Uterus (tissue), 4 donors: ENCODE results near the gene NOLC1. TPM values are rescaled to one million over a fixed set of nuclear protein-coding genes. Genes with fewer than 3 reads are reported as not detected.
"Not testable (repeated sequence)": the region's sequence is repeated elsewhere in the genome, so short reads cannot be mapped to it uniquely, and the experiment has no call there.

Experiments used
- DNase-seq, 2 donors: peaks; one replicate each; pipeline ENCODE4 v3.0.0-alpha.2; 2019 to 2020
- H3K27ac ChIP-seq, 2 donors: fragments of 200-600 bp; sonication (generic); 1 replicate in 1 of 2; 2 replicates in 1 of 2; pipeline ENCODE4 v1.5.1; 2016 to 2018
- H3K27me3 ChIP-seq, 2 donors: fragments of 200-600 bp; sonication (generic); one replicate each; pipeline ENCODE4 v1.5.1; 2018 to 2019; ENCODE audit warnings: control low read depth in 1 of 2
- H3K36me3 ChIP-seq, 2 donors: fragments of 200-600 bp; sonication (generic); one replicate each; pipeline ENCODE4 v1.5.1; 2019; ENCODE audit warnings: control low read depth in 1 of 2
- H3K4me1 ChIP-seq, 2 donors: fragments of 200-600 bp; sonication (generic); one replicate each; pipeline ENCODE4 v1.5.1; 2018 to 2019; ENCODE audit warnings: control low read depth in 1 of 2
- H3K4me3 ChIP-seq, 2 donors: fragments of 200-600 bp; sonication (generic); 1 replicate in 1 of 2; 2 replicates in 1 of 2; pipeline ENCODE4 v1.5.1; 2018 to 2019; ENCODE audit warnings: mild to moderate bottlenecking in 1 of 2
- H3K9me3 ChIP-seq, 2 donors: fragments of 200-600 bp; sonication (generic); one replicate each; pipeline ENCODE4 v1.5.1; 2019; ENCODE audit warnings: control low read depth in 1 of 2
- POLR2A ChIP-seq, 2 donors: fragments of 450-650 bp; IDR thresholded peaks; one replicate each; pipeline ENCODE4 v1.6.1; 2016; ENCODE audit warnings: antibody characterized with exemption in 2 of 2, mild to moderate bottlenecking in 1 of 2, moderate library complexity in 1 of 2
- intact Hi-C: fragments of 100-400 bp; cut with DNase I; formaldehyde crosslinking; loops from one replicate; pipeline ENCODE4 v1.15.1; 2023; ENCODE audit warnings: low total_unique reads
- total RNA-seq, 4 donors: library from RNA; depleted of rRNA in 3 of 4; stranded (reverse); fragments of >200 nt in 3 of 4; gene quantifications; one replicate each; pipeline versions ENCODE4 v1.1.0 to v1.2.4, GENCODE V29; 2014 to 2023
- TF ChIP-seq, protein P1 (sequence below), 4 experiments: fragments of 200-600 bp in 2 of 4; fragments of 450-650 bp in 2 of 4; sonication (generic) in 2 of 4; IDR thresholded peaks; one replicate each; pipeline ENCODE4 v1.5.1; 2016 to 2019; ENCODE audit warnings: antibody characterized with exemption in 4 of 4, mild to moderate bottlenecking in 2 of 4, moderate library complexity in 1 of 4
- donor health status: DM: yes; HTN: yes; CAD: no.

The NOLC1 gene
- total RNA-seq, 4 donors from 2014 or later: 15.4 to 54.0 (median 27.4) TPM

DNA sequence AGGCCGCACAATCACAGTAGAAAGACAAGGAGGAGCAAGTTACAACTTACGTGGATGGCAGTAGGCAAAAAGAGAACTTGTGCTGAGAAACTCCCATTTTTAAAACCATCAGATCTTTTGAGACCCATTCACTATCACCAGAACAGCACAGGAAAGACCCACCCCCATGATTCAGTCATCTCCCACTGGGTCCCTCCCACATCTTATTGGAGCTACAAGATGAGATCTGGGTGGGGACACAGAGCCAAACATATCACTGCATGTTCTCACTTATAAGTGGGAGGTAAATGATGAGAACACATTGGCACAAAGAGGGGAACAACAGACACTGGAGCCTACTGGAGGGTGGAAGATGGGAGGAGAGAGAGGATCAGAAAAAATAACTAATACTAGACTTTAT is 32.4 kb downstream of the NOLC1 start:
- no peak for DNase-seq
- no peak overlapping the region for H3K27ac ChIP-seq
- no peaks in the 10 kb centered on the region for H3K36me3 ChIP-seq
- H3K4me3 ChIP-seq: no peak overlapping the region
- H3K4me1 ChIP-seq: no peaks in the 10 kb centered on the region
- intact Hi-C loops: no loop called here
- TF ChIP-seq, protein P1, sequence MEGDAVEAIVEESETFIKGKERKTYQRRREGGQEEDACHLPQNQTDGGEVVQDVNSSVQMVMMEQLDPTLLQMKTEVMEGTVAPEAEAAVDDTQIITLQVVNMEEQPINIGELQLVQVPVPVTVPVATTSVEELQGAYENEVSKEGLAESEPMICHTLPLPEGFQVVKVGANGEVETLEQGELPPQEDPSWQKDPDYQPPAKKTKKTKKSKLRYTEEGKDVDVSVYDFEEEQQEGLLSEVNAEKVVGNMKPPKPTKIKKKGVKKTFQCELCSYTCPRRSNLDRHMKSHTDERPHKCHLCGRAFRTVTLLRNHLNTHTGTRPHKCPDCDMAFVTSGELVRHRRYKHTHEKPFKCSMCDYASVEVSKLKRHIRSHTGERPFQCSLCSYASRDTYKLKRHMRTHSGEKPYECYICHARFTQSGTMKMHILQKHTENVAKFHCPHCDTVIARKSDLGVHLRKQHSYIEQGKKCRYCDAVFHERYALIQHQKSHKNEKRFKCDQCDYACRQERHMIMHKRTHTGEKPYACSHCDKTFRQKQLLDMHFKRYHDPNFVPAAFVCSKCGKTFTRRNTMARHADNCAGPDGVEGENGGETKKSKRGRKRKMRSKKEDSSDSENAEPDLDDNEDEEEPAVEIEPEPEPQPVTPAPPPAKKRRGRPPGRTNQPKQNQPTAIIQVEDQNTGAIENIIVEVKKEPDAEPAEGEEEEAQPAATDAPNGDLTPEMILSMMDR (IDR thresholded peaks at IDR 0.05): no peak
- no peak for TF ChIP-seq POLR2A (IDR thresholded peaks at IDR 0.05)
- H3K9me3 ChIP-seq: no peaks in the 10 kb centered on the region
- no peaks in the 10 kb centered on the region for H3K27me3 ChIP-seq

DNA sequence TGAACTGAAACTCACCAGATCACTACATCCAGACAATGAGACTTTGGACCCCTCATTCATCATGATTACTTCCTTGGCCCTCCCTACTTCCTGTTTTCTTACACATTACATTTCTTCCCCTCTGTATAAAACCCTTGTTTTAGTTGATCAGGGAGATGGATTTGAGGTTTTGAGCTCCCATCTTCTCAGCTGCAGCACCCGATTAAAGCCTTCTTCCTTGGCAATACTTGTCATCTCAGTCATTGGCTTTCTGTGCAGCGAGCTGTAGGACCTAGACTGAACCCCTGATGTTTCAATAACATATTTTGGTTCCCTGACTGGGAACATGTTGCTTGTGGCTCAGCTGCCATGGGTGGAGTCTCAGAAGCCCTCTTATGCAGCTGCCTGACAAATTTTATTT is 33.1 kb downstream of the NOLC1 start:
- no peaks in the 10 kb centered on the region for H3K4me1 ChIP-seq
- TF ChIP-seq POLR2A (IDR thresholded peaks at IDR 0.05): no peak
- TF ChIP-seq, protein P1 (IDR thresholded peaks at IDR 0.05): no peak
- intact Hi-C loops: no loop called here
- H3K9me3 ChIP-seq: no peaks in the 10 kb centered on the region
- no peak overlapping the region for H3K27ac ChIP-seq
- H3K36me3 ChIP-seq: no peaks in the 10 kb centered on the region
- no peaks in the 10 kb centered on the region for H3K27me3 ChIP-seq
- DNase-seq: no peak
- H3K4me3 ChIP-seq: no peak overlapping the region

GRCh38 chr10:102185811-102186527 is 33.8 kb downstream of the NOLC1 start:
- H3K9me3 ChIP-seq: no peaks in the 10 kb centered on the region
- TF ChIP-seq POLR2A (IDR thresholded peaks at IDR 0.05): no peak
- TF ChIP-seq, protein P1 (IDR thresholded peaks at IDR 0.05): no peak
- H3K36me3 ChIP-seq: no peaks in the 10 kb centered on the region
- H3K4me1 ChIP-seq: no peaks in the 10 kb centered on the region
- no peaks in the 10 kb centered on the region for H3K27me3 ChIP-seq
- no peak overlapping the region for H3K4me3 ChIP-seq
- DNase-seq: no peak
- intact Hi-C loops: no loop called here
- H3K27ac ChIP-seq: no peak overlapping the region

DNA sequence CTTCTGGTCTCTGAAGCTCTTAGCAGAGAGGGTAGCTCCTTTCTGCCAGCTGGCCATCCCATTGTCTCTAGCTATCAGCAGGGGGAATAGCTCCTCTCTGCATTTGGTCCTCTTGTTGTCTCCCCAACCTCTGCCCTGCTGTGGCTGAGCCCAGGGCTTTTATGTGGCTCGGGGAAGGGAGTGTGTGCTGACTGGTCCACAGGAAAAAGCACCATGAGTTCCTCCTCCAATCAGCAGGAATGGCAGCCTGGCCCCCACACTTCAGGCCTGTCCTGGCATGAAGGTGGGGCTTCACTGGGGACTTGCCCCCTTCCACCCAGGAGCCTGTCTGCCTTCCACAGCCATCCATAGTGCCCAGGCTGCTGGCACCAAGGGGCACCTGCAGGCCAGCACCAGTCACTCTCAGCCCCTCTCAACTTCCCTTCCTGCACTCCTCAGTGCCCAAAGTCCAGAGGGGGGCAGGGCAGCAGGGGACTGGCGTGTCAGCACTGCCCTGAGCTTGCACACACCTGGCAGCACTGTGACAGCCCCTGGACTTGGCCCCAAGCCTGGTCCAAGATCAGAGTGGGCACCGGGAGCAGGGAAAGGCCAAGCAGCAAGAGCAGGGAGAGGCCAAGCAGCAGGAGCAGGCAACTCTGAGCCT is 36.2 kb downstream of the NOLC1 start:
- intact Hi-C loops: no loop called here
- H3K36me3 ChIP-seq: no peaks in the 10 kb centered on the region
- H3K9me3 ChIP-seq: no peaks in the 10 kb centered on the region
- no peak overlapping the region for H3K4me3 ChIP-seq
- no peak overlapping the region for H3K27ac ChIP-seq
- DNase-seq: no peak
- TF ChIP-seq POLR2A (IDR thresholded peaks at IDR 0.05): no peak
- TF ChIP-seq, protein P1 (IDR thresholded peaks at IDR 0.05): no peak
- H3K27me3 ChIP-seq: no peaks in the 10 kb centered on the region
- no peaks in the 10 kb centered on the region for H3K4me1 ChIP-seq

- intact Hi-C loops, H3K36me3 ChIP-seq, H3K4me3 ChIP-seq, DNase-seq, H3K9me3 ChIP-seq, H3K27ac ChIP-seq, H3K27me3 ChIP-seq, H3K4me1 ChIP-seq: not testable (repeated sequence)
Observed at GRCh38 chr10:102188941-102189898, 37.0 kb downstream of the NOLC1 start.
